Jurkat, Clone E6-1 (cell line): Measurements from ENCODE around the gene GSTT2.
"Not testable (repeated sequence)": the region's sequence is repeated elsewhere in the genome, so short reads cannot be mapped to it uniquely, and the experiment has no call there.

Source experiments
- DNase-seq: peaks from one replicate; pipeline ENCODE4 v3.0.0-alpha.2; 2011; ENCODE audit warnings: low read depth, low spot score
- H3K4me3 ChIP-seq: 2 replicates; pipeline ENCODE4 v1.5.1; 2011; ENCODE audit warnings: mild to moderate bottlenecking, low read length, control low read depth, moderate library complexity

The GSTT2 gene

GRCh38 chr22:23970816-23971486 is 9.0 kb upstream of the GSTT2 start:
- DNase-seq, result no peak
- no peak overlapping the region for H3K4me3 ChIP-seq

GRCh38 chr22:23971927-23972326 is 8.0 kb upstream of the GSTT2 start:
- not testable (repeated sequence) for DNase-seq

GRCh38 chr22:23974345-23974744 is 5.6 kb upstream of the GSTT2 start, which contains the start of gene DDT:
Gene DDT (minus strand): TSS chr22:23974441. CDS start chr22:23974414, 27 bp downstream.
- H3K4me3 ChIP-seq, DNase-seq: not testable (repeated sequence)

More at GRCh38 chr22:23971927-23972326, 8.0 kb upstream of the GSTT2 start:
- not testable (repeated sequence) for H3K4me3 ChIP-seq

- DNase-seq, H3K4me3 ChIP-seq: not testable (repeated sequence)
Measured at GRCh38 chr22:23974836-23975352, 5.0 kb upstream of the GSTT2 start.

GRCh38 chr22:23977304-23977703 is 2.6 kb upstream of the GSTT2 start:
- H3K4me3 ChIP-seq, DNase-seq: not testable (repeated sequence)

- DNase-seq, result not testable (repeated sequence)
Measured at GRCh38 chr22:23980567-23980966, 633 bp downstream of the GSTT2 start.

GRCh38 chr22:23984430-23984829 is 4.5 kb downstream of the GSTT2 start:
- no peak for DNase-seq
- no peak overlapping the region for H3K4me3 ChIP-seq

More at GRCh38 chr22:23980567-23980966, 633 bp downstream of the GSTT2 start:
- not testable (repeated sequence) for H3K4me3 ChIP-seq

GRCh38 chr22:23986089-23986488 is 6.2 kb downstream of the GSTT2 start:
- not testable (repeated sequence) for DNase-seq, H3K4me3 ChIP-seq

GRCh38 chr22:23986538-23987178 is 6.7 kb downstream of the GSTT2 start:
- H3K4me3 ChIP-seq, DNase-seq: not testable (repeated sequence)

GRCh38 chr22:23989583-23990244 is 9.8 kb downstream of the GSTT2 start:
- DNase-seq, H3K4me3 ChIP-seq: not testable (repeated sequence)

- not testable (repeated sequence) for DNase-seq, H3K4me3 ChIP-seq
Measured at GRCh38 chr22:23993080-23993479, 13.1 kb downstream of the GSTT2 start.

GRCh38 chr22:23993581-23994177 is 13.7 kb downstream of the GSTT2 start:
- not testable (repeated sequence) for H3K4me3 ChIP-seq, DNase-seq

GRCh38 chr22:23997092-23997491 is 17.2 kb downstream of the GSTT2 start:
- H3K4me3 ChIP-seq, result no peak overlapping the region
- DNase-seq, result no peak

- DNase-seq, H3K4me3 ChIP-seq: not testable (repeated sequence)
Measured at GRCh38 chr22:23999779-24000178, 19.8 kb downstream of the GSTT2 start.

- no peak for DNase-seq
- H3K4me3 ChIP-seq, result no peak overlapping the region
Measured at GRCh38 chr22:24001314-24001713, 21.4 kb downstream of the GSTT2 start.

GRCh38 chr22:24002272-24002671 is 22.3 kb downstream of the GSTT2 start:
- H3K4me3 ChIP-seq, result no peak overlapping the region
- DNase-seq, result no peak

- H3K4me3 ChIP-seq, result no peak overlapping the region
- DNase-seq, result no peak
Measured at GRCh38 chr22:24002851-24003250, 22.9 kb downstream of the GSTT2 start.

GRCh38 chr22:24003887-24004286 is 24.0 kb downstream of the GSTT2 start:
- H3K4me3 ChIP-seq, result no peak overlapping the region
- DNase-seq, result no peak

GRCh38 chr22:24005201-24005600 is 25.3 kb downstream of the GSTT2 start, which contains the start of gene GSTT4:
Gene GSTT4 (minus strand): TSS chr22:24005453. CDS start chr22:24005356, 97 bp downstream.
- no peak for DNase-seq
- H3K4me3 ChIP-seq, result no peak within 1 kb of the TSS
